HK-2 (cell line): ENCODE measurements around the gene FAM228A.
"Not testable (repeated sequence)": the region's sequence is repeated elsewhere in the genome, so short reads cannot be mapped to it uniquely, and the experiment has no call there.

ENCODE experiments used
- DNase-seq: peaks from one replicate; pipeline ENCODE4 v3.0.0-alpha.2; 2018; ENCODE audit not compliant: unreplicated experiment

FAM228A gene

DNA sequence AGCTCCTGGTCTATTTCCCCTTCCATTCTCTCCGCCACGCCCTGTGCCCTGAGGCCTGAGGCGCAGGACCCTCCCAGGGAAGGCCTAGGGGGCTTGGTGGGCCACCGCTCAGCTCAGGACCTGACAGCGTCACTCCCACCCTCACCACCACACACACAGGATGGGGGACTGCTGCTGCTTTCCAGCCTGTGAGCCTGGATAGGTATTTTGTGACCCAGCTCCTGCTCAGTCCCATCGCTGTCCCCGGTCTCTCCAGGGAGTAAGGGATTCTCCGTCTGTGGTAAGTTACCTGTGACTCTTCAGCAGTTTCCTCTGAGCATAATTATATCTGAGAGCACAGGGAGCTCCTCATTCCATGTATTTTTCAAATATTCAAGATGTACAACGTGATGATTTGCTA lies 16.3 kb downstream of the FAM228A start:
- no peak for DNase-seq

DNA sequence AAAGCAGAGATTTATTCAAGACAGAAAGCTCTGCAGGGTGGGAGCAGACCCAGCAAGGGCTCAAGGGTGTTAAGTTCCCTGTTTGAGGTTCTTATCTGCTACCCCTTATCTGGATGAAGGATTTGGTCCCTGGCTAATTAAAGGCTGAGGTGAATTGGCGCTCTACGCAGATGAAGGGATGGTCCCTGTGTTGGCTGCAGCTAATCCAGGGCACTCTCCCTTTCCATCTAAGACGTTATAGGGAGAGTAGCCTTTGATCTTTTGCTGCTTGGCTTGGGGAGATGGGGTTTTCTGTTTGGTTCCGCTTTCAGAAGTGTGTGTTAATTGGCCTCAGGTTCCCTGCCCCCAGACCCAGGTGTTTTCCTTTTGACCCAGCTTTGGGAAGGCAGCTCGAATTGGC lies 17.0 kb downstream of the FAM228A start:
- no peak for DNase-seq

DNA sequence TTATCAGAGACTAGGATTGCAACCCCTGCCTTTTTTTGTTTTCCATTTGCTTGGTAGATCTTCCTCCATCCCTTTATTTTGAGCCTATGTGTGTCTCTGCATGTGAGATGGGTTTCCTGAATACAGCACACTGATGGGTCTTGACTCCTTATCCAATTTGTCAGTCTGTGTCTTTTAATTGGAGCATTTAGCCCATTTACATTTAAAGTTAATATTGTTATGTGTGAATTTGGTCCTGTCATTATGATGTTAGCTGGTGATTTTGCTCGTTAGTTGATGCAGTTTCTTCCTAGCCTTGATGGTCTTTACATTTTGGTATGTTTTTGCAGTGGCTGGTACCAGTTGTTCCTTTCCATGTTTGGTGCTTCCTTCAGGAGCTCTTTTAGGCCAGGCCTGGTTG lies 22.4 kb downstream of the FAM228A start:
- not testable (repeated sequence) for DNase-seq

DNA sequence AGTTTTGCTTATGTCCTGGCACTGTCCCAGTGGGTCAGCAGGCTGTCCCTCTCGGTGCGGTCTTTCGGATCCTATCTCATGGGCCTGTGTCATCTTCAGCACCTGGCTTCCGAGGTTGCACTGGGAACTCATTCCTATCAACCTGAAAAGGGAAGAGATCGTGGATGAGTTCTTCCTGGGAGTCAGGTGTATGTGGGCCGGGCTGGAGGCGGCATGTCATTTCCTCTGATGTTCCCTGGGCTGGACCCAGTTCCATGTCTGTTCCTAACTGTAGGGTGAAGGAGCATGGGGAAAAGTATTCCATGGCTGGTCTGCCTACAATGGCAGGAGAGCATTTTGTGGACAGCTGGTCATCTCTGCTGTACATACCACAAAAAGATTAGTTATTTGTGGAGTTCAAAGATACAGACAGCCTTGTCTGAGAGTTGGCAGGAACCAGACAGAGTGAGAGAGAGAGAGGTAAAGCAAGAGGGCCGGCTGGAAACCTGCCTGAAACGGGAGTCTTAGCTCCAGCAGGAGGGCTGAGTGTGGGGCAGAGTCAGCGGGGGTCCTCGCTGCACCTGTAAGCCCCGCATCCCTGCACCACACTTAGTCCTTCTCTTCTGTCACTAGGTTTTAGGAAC lies 25.2 kb downstream of the FAM228A start:
- DNase-seq: no peak

DNA sequence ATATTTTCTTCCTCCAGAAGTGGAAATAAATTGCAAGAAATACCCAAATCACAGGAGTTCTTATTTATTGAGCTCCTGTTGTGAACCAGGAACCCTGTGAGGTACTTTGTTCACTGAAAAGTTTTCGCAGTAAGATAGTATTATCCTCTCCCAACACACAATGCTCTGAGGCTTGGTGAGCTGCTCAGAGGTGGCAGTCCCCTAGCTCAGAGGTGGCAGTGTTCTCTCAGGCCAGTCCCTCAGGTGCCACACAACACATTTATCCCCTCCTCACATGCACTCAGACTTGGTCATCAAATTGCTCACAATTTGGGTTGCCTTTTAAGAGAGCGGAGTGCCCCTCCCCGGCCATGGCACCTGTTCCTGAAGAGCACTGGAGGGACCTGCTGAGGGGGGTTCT lies 25.9 kb downstream of the FAM228A start:
- no peak for DNase-seq

DNA sequence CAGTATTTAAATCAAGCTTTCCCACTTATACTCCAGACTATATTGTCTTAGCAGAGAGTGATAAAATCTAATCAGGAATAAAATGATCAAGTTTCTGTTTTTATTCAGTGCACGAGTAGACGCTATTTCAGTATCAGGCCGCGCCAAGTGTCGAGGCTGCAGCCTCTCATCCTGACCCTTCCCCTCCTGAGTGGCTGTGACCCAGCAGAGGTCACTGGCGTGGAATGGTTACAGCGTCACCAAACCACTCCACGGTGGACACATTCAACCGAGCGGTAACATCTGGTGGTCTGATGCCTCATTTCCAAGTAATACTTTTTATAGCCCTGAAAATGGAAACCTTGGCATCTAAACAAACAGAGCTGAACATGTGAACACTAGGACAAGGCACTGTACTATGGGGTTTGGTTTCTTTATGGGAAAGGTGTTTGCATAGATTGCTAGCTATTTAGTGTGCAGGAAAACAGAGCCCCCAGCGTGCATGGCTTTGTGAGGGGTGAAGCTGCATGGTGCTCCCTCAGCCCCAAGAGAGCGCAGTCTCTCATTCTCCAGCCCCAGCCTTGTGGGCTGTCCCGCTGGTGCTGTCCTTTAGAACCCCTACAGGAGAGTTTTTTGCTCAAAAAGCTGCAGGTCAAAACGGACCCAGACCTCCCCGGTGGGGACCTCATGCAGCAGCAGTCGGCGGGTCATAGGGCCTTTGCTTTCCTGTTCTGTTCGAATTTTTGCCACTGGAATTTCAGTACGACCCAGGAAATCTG lies 28.4 kb downstream of the FAM228A start:
- no peak for DNase-seq

DNA sequence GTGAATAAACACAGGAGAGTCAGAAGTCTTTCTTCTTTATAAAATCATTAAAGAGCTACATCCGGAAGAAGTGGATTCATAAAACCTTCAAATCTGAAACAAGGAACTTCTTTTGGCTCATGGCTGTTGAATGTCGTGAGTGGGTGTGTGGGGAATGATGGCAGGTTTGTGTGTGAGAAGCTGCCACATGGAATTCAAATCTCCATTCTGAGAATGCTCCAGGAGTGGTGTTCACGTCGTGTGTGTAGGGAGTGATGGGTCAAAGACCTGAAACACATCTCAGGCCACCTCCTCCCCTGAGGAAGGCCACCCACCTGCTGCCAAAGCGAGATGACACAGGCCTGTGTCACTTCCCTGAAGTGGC lies 28.9 kb downstream of the FAM228A start:
- DNase-seq: no peak

DNA sequence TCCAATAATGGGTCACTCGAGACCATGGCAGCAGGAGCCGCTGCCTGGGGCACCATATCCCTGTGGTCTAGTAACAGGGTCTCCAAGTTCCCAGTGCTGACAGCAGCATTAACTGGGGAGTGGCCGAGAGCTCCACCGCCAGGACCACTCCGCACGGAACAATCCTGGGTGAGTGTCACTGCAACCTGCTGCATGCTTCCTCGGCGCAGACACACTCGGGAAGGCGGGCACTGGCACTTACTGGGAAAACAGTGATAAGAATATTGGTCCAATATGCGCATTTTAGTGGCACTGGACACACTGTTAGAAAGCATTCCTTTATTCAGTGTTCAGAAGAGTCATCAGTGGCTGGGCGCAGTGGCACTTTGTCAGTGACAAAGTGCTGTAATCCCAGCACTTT lies 29.7 kb downstream of the FAM228A start:
- DNase-seq: no peak

DNA sequence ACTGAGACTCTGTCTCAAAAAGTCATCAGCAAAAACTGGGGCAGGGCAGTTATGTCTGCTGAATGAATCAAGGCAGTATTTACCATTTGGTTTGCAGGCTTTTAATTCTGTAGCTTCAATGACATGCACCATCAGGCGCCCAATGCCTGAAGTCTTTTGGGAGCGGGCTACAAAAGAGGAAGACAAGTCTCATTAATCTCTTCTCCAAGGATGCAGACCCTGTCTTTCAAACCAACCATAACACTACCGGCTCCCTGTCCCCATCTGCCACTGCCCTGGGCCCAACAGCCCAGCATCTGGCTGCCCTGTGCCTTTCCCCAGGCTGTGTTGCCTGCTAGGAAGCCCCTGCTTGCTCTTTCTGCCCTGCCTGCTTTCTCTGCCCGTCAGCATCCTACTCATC lies 30.3 kb downstream of the FAM228A start:
- DNase-seq: no peak

DNA sequence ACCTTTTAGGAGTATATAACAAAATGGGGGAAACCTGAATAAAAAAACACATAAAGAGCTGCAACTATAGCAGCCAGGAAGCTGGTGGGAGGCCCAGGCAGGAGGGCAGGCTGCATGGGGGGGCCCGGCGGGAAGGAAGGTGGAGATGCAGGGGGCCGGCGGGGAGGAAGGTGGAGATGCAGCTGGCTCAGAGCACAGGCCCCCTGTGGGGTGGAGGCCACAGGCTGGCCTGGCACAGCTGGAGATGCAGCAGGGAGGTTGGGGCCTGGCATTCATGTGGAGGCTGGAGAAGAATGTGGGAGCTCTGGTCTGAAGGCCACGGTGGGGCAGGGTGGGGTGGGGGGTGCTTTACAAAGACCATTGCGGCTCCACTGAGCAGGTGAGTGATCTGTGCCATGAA lies 31.4 kb downstream of the FAM228A start:
- DNase-seq: no peak

DNA sequence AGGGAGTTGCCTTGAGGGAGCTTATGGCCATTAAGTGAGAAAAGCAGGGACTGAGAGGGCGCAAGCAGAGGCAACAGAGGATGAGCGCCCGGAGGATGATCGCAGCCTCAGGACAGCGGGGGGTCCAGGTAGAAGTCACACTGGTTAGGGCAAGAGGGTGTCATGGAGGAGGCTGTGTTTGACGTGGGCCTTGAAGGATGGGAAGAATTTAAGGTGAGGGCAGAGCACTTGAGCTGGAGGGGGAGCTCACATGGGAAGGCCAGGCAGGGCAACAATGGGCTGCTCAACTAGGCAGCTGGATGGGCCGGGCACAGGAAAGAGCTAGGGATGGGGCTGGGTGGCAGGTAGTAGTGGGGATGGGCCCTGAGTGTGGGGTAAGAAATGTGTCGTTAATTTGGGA lies 31.9 kb downstream of the FAM228A start:
- DNase-seq: no peak

DNA sequence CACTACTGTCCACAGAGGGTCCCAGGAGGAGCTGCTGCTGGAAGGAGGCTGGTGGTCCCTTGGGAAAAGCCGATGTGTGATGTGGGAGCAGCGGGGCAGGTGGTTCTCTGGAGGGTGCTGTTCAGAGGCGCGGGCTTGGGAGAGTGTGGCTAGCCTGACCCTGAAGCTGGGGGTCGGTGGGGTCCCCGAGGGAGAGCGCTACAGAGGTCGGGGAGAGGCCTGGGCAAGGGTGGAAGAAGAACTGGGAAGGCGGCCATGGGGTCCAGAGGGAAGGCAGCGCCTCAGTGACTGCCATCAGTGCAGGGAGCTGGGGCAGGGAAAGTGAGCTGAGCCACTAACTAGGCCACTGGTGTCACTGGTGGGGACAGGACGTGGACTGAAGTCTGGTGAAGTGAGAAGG lies 32.5 kb downstream of the FAM228A start:
- DNase-seq: no peak

DNA sequence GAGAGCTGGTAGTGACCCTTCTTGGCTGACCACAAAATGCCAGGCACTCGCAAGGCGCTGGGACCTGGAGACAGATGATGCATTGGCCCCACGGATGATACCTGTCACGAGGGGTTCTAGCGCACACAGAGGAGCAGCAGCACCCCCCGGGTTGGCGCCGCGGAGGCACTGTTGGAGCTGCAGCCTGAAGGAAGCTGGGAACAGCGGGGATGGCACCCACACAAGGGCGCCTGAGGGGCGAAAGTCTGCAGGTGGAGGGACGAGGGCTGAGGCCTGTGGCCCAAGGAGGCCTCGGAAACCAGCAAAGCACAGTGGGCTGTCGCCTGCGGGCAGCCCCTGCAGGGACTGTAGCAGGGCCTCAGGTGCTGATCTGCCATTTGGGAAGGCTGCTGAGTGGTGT lies 33.6 kb downstream of the FAM228A start:
- DNase-seq: no peak

DNA sequence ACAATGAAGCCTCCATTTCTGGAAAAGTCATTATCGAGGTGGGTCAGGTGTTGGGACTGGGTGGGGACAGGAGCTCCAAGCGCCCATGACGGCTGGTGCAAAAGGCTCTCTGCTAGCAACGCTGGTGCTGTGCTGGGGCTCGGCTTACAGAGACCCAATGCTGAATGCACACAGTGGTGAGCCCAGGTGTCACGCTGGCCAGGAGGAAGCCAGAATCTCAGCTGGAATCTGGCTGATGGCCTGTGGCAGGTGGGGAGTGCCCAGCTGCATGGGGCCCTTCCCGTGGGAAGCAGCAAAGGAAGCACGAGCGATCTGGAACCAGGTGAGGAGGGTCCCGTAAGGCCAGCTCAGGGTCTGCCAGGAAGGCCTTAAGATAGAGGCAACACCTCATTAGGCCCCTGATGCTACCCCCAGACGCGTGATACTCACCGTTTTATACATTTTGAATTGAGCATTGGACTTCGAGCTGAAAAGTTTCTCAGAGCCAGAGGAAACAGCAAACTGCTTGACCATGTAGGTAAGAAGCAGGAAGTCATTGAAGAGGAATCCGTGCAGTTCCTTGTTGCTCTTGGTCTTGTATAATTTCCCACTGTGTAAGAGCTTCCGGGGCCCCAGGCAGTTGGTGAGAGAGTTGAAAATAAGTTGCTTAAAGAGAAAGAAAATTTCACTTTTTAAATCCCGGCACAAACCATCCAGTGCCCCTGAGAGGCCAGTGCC lies 34.7 kb downstream of the FAM228A start:
- DNase-seq: no peak

DNA sequence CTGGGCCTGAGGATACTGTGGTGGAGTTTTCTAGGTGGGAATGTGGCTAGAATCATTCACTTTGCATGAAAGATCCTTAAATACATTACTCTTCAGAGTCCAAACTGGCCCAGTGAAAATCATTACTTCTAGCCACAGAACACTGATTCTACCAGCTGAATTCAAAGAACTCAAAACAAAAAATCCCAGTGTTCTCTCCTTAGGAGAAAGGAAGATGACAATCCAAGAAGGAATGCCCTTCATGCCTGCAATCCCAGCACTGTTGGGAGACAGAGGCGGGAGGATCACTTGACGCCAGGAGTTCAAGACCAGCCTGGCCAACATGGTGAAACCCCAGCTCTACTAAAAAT lies 35.2 kb downstream of the FAM228A start:
- no peak for DNase-seq

DNA sequence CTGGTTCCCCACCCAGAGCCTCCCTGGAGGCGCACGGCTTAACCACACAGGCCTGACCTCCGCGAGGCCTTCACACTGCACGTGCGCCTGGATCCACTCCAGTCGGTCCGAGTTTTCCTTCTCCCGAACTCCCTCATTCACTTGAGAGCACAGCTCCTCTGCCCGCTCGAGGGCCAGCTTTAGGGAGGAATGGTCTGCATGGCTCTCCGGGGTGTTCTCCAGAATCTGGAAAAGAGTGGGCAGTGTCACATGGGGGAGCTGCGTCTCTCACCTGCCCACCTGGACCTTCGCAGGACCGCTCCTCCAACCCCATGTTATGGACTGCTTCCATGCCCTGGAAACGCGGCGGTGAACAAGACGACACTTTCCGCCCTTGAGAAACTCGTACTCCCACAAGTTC lies 35.9 kb downstream of the FAM228A start:
- no peak for DNase-seq

DNA sequence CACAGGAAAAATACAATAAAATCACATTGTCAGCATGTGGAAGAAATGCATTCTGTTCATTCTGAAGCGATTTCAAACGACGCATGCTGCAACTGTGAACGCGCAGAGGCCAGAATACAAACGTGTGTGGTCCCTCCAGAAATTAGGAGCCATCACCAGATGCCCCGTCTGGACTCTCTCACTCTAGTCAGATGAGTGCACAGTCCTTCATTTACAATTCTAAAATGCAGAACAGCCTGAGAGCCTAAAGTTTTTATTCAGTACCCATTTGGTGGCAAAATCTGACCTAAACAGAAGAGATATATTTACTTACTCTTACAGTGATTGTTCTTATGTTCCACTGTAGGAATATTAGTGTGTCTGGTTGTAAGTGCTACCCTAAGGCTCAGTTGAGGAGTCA lies 36.6 kb downstream of the FAM228A start:
- no peak for DNase-seq

DNA sequence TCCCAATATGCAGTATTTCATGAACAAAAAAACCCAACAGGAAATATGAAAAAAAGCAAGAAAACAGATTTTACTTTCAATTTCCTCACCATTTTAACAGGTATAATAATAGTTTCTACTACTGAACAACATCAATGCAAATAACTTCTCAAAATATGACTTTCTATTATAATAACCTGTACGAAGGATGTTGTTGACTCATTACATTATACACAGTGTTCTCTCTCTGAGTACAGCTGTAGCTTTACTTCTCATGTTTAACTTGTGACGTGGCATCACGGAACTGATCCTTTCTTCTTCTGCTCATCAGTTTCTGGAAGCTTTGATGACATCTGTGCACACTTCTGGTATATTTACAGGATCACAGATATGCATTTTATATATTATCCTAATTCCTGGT lies 40.0 kb downstream of the FAM228A start:
- DNase-seq: no peak

DNA sequence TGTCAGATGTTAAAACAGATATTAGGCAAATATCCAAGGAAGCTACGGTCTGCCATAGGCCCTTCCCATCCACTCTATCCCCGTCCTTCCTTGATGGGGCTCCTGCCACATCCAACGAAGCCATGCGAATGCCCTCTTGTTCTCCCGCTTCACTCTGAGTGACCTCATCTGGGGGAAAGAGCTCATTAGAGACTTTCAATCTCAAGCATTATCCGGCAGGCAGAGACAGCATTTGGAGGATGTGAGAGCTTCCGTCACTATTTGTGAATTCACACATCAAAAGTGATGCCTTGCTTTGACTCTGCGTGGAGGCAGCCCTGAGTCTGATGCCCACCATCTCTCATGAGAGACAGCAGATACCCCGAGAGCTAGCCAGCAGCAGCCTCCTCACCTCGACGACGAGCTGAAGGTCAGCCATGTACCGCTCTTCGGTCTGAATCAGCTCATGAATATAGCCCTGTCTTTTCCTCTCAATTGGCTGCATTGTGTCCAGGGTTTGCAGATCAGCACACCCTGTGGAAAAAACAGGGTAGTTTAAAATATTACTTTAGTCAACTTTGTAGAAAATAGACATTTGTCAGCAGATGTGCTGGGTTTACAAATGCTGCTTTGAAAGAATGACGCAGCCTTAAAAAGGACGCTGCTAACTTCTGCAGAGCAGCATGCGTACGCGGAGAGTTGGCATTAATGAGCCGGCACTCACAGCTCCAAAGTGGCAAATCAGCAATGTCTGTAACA lies 45.9 kb downstream of the FAM228A start:
- no peak for DNase-seq

DNA sequence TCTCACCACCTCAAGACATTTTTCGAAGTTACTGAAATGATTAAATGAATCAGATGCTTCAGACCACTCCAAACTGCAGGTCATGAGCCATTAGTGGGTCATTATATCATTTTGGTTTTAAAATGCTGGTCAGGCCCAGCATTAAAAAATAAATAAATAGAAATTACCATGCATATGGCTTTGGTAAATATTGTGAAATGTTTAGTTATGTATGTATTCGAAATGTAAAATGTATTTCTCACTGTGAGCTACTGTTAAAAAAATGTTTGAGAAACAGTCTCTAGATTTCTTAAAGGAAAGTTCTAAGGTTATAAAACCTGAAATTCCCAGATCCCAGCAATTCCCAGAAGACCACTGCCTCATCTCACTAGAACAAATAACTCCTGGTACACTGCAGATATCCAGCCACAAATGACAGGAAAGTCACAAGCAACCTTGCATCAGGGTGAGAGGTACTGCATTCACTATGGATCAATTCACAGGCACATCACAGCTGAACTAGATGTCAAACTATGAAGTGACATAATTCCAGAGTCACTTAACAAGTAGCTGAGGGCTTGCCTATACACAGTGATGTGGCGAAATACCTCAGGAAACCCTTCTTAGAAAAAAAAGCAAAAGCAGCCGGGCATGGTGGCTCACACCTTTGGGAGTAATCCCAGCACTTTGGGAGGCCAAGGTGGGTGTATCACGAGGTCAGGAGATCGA lies 46.6 kb downstream of the FAM228A start:
- no peak for DNase-seq

DNA sequence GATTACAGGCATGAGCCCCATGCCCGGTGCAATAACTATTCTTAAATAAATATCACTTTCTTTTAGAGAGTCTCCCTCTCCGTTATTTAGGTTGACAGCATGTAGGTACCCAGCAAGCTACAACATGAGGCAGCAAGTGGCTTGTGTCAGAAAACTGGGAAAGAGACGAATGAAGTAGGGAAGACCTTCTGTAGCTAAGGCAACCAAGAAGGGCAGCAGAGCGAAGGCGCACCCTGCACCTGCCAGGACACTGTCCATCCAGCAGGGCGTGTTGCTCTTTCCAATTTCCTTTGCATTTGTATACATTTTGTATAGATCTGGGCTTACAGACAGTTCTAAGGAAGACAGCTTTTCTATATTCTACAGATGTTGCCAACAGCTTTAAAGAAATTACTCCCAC lies 48.1 kb downstream of the FAM228A start:
- DNase-seq: no peak
